Lower lobe of right lung (tissue), 2 donors: ENCODE measurements around the gene CHD5. TPM values are rescaled to one million over a fixed set of nuclear protein-coding genes. Genes with fewer than 3 reads are reported as not detected.

Experiments used
- ATAC-seq, 2 donors: fragments of 200-7000 bp; cut with Tn5 transposase; one replicate each; pipeline ENCODE4 v1.9.1; 2020 to 2022; ENCODE audit warnings: mild to moderate bottlenecking in 2 of 2, moderate library complexity in 2 of 2
- DNase-seq: peaks from one replicate; pipeline ENCODE4 v3.0.0-alpha.2; 2020
- H3K27ac ChIP-seq: fragments of 200-600 bp; one replicate; pipeline ENCODE4 v1.8.0; 2022
- H3K27me3 ChIP-seq: fragments of 200-600 bp; one replicate; pipeline ENCODE4 v1.8.0; 2022; ENCODE audit warnings: low read depth
- H3K36me3 ChIP-seq: fragments of 200-600 bp; one replicate; pipeline ENCODE4 v1.8.0; 2022; ENCODE audit warnings: mild to moderate bottlenecking
- H3K4me1 ChIP-seq: fragments of 200-600 bp; one replicate; pipeline ENCODE4 v1.8.0; 2022
- H3K4me3 ChIP-seq: fragments of 200-600 bp; one replicate; pipeline ENCODE4 v1.8.0; 2022; ENCODE audit warnings: mild to moderate bottlenecking
- H3K9me3 ChIP-seq: fragments of 200-600 bp; one replicate; pipeline ENCODE4 v1.8.0; 2022
- CTCF ChIP-seq: fragments of 200-600 bp; IDR thresholded peaks from one replicate; pipeline ENCODE4 v1.8.0; 2022; ENCODE audit warnings: antibody characterized with exemption, mild to moderate bottlenecking
- intact Hi-C: fragments of 100-400 bp; cut with DNase I; formaldehyde crosslinking; loops from one replicate; pipeline ENCODE4 v1.11.0; 2022
- total RNA-seq: library from RNA; stranded (reverse); fragmentation: NEBNext Ultra II Directional; extraction: Animal tissue kit (Norgen Biotek cat#: 25700); gene quantifications from one replicate; pipeline ENCODE4 v1.2.1, GENCODE V29; 2021
- donor health status: DM: no; HTN: yes; CAD: no; lungs with severe emphysema.

CHD5 gene
- total RNA-seq, 1 donor from 2014 or later, result 0.56 TPM

GRCh38 chr1:6057170-6057845 lies 122.8 kb downstream of the CHD5 start:
- H3K36me3 ChIP-seq, result no peaks in the 10 kb centered on the region
- peaks cover 30% of the 10 kb centered on the region for H3K4me1 ChIP-seq
- H3K4me3 ChIP-seq, result no peak overlapping the region
- DNase-seq, result no peak
- ATAC-seq, result no peak
- intact Hi-C loops, result no loop called here
- no peaks in the 10 kb centered on the region for H3K27me3 ChIP-seq
- H3K27ac ChIP-seq, result no peak overlapping the region
- TF ChIP-seq CTCF, result no peak
- H3K9me3 ChIP-seq, result no peaks in the 10 kb centered on the region

- intact Hi-C loops, result no loop called here
- H3K4me1 ChIP-seq, result peaks cover 30% of the 10 kb centered on the region
- H3K9me3 ChIP-seq, result no peaks in the 10 kb centered on the region
- peak; percentile 62 to 75 for ATAC-seq
- no peaks in the 10 kb centered on the region for H3K36me3 ChIP-seq
- no peak for TF ChIP-seq CTCF
- H3K27me3 ChIP-seq, result no peaks in the 10 kb centered on the region
- no peak for DNase-seq
- no peak overlapping the region for H3K4me3 ChIP-seq
- peak overlapping the region; percentile 18 for H3K27ac ChIP-seq
Observed at GRCh38 chr1:6056572-6056948, 123.6 kb downstream of the CHD5 start.

DNA sequence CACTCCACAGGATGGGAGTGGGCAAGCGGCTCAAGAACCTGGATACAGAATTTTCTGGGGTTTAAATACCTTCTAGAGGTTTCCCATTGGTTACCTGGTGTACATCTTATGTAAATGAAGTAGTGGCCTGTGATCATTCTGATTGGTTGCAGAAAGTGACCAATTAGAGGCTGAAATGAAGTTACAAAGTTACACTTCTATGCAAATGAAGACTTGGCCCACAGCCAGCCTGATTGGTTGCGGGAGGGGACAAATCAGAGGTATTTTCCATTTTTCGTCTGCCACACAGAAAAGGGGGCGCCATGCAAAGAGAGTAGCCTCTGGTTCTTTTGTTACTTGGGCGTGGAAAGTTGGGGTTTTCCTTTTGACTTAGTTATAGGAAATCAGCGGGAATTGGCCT lies 125.5 kb downstream of the CHD5 start:
- DNase-seq (no peak), ATAC-seq (no peak)
- intact Hi-C loops, result no loop called here
- H3K4me1 ChIP-seq, result peaks cover 30% of the 10 kb centered on the region
- H3K36me3 ChIP-seq, result no peaks in the 10 kb centered on the region
- no peaks in the 10 kb centered on the region for H3K27me3 ChIP-seq
- TF ChIP-seq CTCF, result no peak
- H3K9me3 ChIP-seq, result no peaks in the 10 kb centered on the region
- H3K4me3 ChIP-seq, result no peak overlapping the region
- H3K27ac ChIP-seq, result no peak overlapping the region

GRCh38 chr1:6053206-6053546 lies 126.9 kb downstream of the CHD5 start:
- Histone ChIP-seq H3K9me3 (no peaks in the 10 kb centered on the region), H3K4me1 (peaks cover 18% of the 10 kb centered on the region), H3K4me3 (no peak overlapping the region), H3K36me3 (no peaks in the 10 kb centered on the region), H3K27me3 (no peaks in the 10 kb centered on the region), H3K27ac (no peak overlapping the region)
- no peak for TF ChIP-seq CTCF
- no peak for ATAC-seq
- DNase-seq, result no peak
- intact Hi-C loops, result no loop called here

DNA sequence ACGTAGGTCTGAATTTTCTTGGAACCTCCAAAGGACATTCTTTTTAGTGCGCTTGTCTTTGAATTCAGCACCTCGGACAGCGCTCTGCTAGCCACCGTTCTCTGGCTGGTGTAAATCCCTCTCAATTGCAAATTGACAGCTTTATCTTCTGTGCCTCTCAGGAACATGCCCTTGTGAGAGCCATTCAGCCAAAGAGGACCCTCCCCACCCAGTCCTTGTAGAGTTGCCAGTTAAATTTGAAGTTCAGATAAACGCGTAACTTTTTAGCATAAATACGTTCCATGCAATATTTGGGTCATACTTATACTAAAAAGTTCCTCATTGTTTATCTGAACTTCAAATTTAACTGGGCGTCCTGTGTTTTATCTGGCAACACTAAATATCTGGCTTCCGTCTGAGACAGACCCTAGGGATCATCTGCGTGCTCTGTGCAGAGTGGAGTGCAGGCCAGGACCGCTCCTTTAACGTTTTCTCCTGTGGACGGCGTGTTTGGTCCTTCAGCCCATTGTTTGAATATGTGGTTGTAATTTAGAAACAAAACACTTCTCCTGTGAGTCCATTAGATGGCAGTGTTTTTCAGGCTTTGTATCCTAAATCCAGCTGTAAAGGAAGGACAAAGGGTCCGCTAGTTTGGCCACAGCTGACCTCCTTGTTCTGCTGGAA lies 127.4 kb downstream of the CHD5 start:
- Histone ChIP-seq H3K4me1 (peaks cover 13% of the 10 kb centered on the region), H3K4me3 (no peak overlapping the region), H3K9me3 (no peaks in the 10 kb centered on the region), H3K27me3 (no peaks in the 10 kb centered on the region), H3K27ac (no peak overlapping the region), H3K36me3 (no peaks in the 10 kb centered on the region)
- intact Hi-C loops, result no loop called here
- peak; percentile 36 for TF ChIP-seq CTCF
- DNase-seq (no peak), ATAC-seq (no peak)

Other genes with a start within 250 kb of the CHD5 start
- gene NPHP4, start 187.9 kb downstream of the CHD5 start, total RNA-seq, result 16.1 TPM
- 119 TPM for gene KCNAB2, start 134.4 kb downstream of the CHD5 start, total RNA-seq
- gene RPL22, start 19.3 kb upstream of the CHD5 start, total RNA-seq, result 317 TPM
- 14.0 TPM for gene RNF207, start 25.8 kb upstream of the CHD5 start, total RNA-seq
- gene ICMT, start 55.6 kb upstream of the CHD5 start, total RNA-seq, result 49.0 TPM
- not detected for gene HES3, start 63.9 kb upstream of the CHD5 start, total RNA-seq
- gene GPR153, start 80.8 kb upstream of the CHD5 start, total RNA-seq, result 16.6 TPM
- 28.5 TPM for gene ACOT7, start 213.4 kb upstream of the CHD5 start, total RNA-seq
- 6.4 TPM for gene HES2, start 239.6 kb upstream of the CHD5 start, total RNA-seq
- 8.3 TPM for gene ESPN, start 244.5 kb upstream of the CHD5 start, total RNA-seq